Ovary (tissue), 9 donors: Measurements from ENCODE around the gene PCSK2. TPM values are rescaled to one million over a fixed set of nuclear protein-coding genes. Genes with fewer than 3 reads are reported as not detected.

Experiments
- DNase-seq, 5 donors: peaks; one replicate each; pipeline ENCODE4 v3.0.0-alpha.2; 2019 to 2020
- H3K27ac ChIP-seq, 2 donors: fragments of 200-600 bp; one replicate each; pipeline versions ENCODE4 v1.5.1 to v1.8.0; 2019 to 2022
- H3K27me3 ChIP-seq: fragments of 200-600 bp; one replicate; pipeline ENCODE4 v1.8.0; 2022
- H3K36me3 ChIP-seq: fragments of 200-600 bp; sonication (generic); one replicate; pipeline ENCODE4 v1.5.1; 2019
- H3K4me1 ChIP-seq: one replicate; pipeline ENCODE4 v1.8.1; 2013; ENCODE audit warnings: mild to moderate bottlenecking, moderate library complexity; ENCODE audit not compliant: insufficient read depth
- H3K4me3 ChIP-seq: fragments of 200-600 bp; sonication (generic); one replicate; pipeline ENCODE4 v1.5.1; 2017
- H3K9me3 ChIP-seq, 2 donors: fragments of 200-600 bp in 1 of 2; sonication (generic) in 1 of 2; one replicate each; pipeline versions ENCODE4 v1.5.1 to v1.8.1; 2013 to 2019; ENCODE audit warnings: mild to moderate bottlenecking in 1 of 2, moderate library complexity in 1 of 2
- EP300 ChIP-seq: sonication (generic); formaldehyde crosslinking; IDR thresholded peaks from one replicate; pipeline ENCODE4 v1.6.1; 2017; ENCODE audit warnings: antibody characterized with exemption
- POLR2A ChIP-seq: fragments of 450-650 bp; IDR thresholded peaks from one replicate; pipeline ENCODE4 v1.6.1; 2017; ENCODE audit warnings: antibody characterized with exemption, mild to moderate bottlenecking, moderate library complexity
- WGBS, 3 donors: extraction: QIAGEN DNeasy Blood & Tissue Kit in 1 of 3; methylation state at CpG; one replicate each; pipeline versions ENCODE4 v1.1.5 to v1.1.7; 2013 to 2017; 5-methylcytosine and 5-hydroxymethylcytosine counted together
- intact Hi-C, 4 donors: fragments of 100-400 bp; cut with DNase I; formaldehyde crosslinking; loops; one replicate each; pipeline versions ENCODE4 v1.11.0 to v1.15.1; 2022 to 2023
- polyA plus RNA-seq, 2 donors: library from polyadenylated mRNA; stranded (reverse); fragments of 200-250 nt in 1 of 2; fragments of 350-450 nt in 1 of 2; fragmentation: Illumina TruSeq in 1 of 2; extraction: RNeasy Lipid Tissue Mini Kit (QIAGEN cat#74804) in 1 of 2; gene quantifications; one replicate each; pipeline ENCODE4 v1.2.3, GENCODE V29; 2013 to 2014
- total RNA-seq, 7 donors: library from RNA; depleted of rRNA in 2 of 7; stranded (reverse); fragments of >200 nt in 2 of 7; fragmentation: NEBNext Ultra II Directional in 3 of 7; extraction: Animal tissue kit (Norgen Biotek cat#: 25700) in 3 of 7; gene quantifications; one replicate each; pipeline versions ENCODE4 v1.1.0 to v1.2.4, GENCODE V29; 2016 to 2023
- TF ChIP-seq, protein P1 (sequence below), 3 donors: fragments of 450-650 bp in 2 of 3; fragments of 200-600 bp in 1 of 3; IDR thresholded peaks; one replicate each; pipeline versions ENCODE4 v1.5.1 to v1.8.0; 2016 to 2022; ENCODE audit warnings: antibody characterized with exemption in 3 of 3, mild to moderate bottlenecking in 1 of 3
- donor health status: DM: no; HTN: no; CAD: no; lungs with moderate emphysema.
- donor health status: DM: no; HTN: no; CAD: no.
- donor health status: Bipolar disorder and iron deficiency.
- donor health status: DM: yes; HTN: yes; CAD: no.
- donor health status: DM: no; HTN: no; CAD: no.
- donor health status: DM: yes; HTN: yes; CAD: no.

The PCSK2 gene
- total and polyA plus RNA-seq, 9 donors = 3.0 to 27.8 (median 6.7) TPM

DNA sequence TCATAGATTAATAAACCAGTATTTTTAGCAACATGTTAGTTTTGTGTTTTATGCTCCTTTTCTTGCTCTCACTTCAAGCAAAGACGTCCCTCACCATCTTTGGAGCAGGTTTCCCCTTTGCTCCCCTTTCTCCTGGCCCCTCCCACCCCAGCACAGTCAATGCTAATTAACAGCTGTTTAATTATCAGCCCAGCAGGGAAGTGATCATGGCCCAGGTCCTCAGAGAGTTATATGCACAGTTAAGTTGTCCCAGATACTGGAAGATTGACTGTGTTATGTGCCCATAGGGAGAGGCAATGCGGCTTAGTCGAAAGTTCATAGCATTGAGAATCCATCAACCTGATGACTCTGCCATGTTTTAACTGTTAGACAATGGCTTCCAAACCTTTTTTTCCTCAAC is 123.5 kb downstream of the PCSK2 start:
- no peaks in the 10 kb centered on the region for H3K4me1 ChIP-seq
- H3K9me3 ChIP-seq = no peaks in the 10 kb centered on the region
- WGBS, 3 donors = 67 to 87% (median 84%) methylated on average over 3 of the region's 3 CpGs
- TF ChIP-seq POLR2A (no peak), EP300 (no peak)
- TF ChIP-seq, protein P1, sequence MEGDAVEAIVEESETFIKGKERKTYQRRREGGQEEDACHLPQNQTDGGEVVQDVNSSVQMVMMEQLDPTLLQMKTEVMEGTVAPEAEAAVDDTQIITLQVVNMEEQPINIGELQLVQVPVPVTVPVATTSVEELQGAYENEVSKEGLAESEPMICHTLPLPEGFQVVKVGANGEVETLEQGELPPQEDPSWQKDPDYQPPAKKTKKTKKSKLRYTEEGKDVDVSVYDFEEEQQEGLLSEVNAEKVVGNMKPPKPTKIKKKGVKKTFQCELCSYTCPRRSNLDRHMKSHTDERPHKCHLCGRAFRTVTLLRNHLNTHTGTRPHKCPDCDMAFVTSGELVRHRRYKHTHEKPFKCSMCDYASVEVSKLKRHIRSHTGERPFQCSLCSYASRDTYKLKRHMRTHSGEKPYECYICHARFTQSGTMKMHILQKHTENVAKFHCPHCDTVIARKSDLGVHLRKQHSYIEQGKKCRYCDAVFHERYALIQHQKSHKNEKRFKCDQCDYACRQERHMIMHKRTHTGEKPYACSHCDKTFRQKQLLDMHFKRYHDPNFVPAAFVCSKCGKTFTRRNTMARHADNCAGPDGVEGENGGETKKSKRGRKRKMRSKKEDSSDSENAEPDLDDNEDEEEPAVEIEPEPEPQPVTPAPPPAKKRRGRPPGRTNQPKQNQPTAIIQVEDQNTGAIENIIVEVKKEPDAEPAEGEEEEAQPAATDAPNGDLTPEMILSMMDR (IDR thresholded peaks at IDR 0.05) = no peak
- no peak overlapping the region for H3K4me3 ChIP-seq
- H3K36me3 ChIP-seq = no peaks in the 10 kb centered on the region
- no peaks in the 10 kb centered on the region for H3K27me3 ChIP-seq
- intact Hi-C loops = no loop called here
- no peak overlapping the region for H3K27ac ChIP-seq
- no peak for DNase-seq

DNA sequence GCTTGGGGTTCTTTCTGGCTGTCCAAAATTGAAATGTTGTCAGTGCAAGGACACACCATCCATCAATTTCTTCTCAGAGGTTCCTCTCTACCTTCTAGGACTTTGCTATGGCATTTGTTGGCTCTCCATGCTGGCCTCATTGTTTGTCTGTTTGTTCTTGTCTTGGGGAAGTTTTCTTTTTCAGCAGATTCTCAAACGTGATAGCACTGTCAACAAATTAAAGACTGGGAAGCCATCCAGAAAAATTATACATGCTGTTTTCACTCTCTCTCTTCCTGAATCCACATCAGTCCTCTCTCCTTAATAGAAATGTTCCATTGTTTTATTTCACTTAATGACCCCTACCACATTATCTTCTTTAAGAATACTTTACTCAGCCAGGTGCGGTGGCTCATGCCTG is 130.4 kb downstream of the PCSK2 start:
- no peak for TF ChIP-seq EP300
- TF ChIP-seq POLR2A = no peak
- TF ChIP-seq, protein P1 (IDR thresholded peaks at IDR 0.05) = no peak
- intact Hi-C loops = no loop called here

DNA sequence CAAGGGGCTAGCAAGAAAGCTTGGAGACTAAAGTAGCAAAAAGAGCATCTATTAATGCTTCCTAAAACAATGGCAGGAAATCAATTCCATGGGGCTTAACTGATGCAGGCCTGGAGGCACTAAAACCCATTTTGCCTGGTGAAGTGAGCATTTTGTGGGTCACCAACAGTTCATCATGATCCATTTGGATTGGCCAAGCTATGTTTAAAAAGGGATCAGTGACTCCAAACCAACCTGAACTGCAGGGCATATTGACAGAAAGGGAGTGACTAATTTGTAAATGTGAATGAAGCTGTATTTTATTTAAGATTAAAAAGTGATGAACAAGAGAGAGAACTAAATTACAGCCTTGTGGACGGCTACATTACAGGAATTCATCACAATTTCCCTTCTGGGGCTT is 132.0 kb downstream of the PCSK2 start:
- no peaks in the 10 kb centered on the region for H3K27me3 ChIP-seq
- no peak overlapping the region for H3K27ac ChIP-seq
- TF ChIP-seq EP300 (no peak), POLR2A (no peak)
- TF ChIP-seq, protein P1 (IDR thresholded peaks at IDR 0.05) = no peak
- H3K4me1 ChIP-seq = no peaks in the 10 kb centered on the region
- intact Hi-C loops = no loop called here
- no peak overlapping the region for H3K4me3 ChIP-seq
- 73 to 83% (median 79%) methylated on average over 1 of the region's 1 CpG for WGBS, 3 donors
- DNase-seq = no peak
- no peaks in the 10 kb centered on the region for H3K9me3 ChIP-seq
- no peaks in the 10 kb centered on the region for H3K36me3 ChIP-seq

More for the DNA sequence above, 130.4 kb downstream of the PCSK2 start:
- H3K9me3 ChIP-seq = no peaks in the 10 kb centered on the region
- H3K4me3 ChIP-seq = no peak overlapping the region
- DNase-seq = no peak
- 30 to 39% (median 36%) methylated on average over 2 of the region's 2 CpGs for WGBS, 3 donors
- H3K36me3 ChIP-seq = no peaks in the 10 kb centered on the region
- no peak overlapping the region for H3K27ac ChIP-seq
- H3K4me1 ChIP-seq = no peaks in the 10 kb centered on the region
- H3K27me3 ChIP-seq = no peaks in the 10 kb centered on the region

DNA sequence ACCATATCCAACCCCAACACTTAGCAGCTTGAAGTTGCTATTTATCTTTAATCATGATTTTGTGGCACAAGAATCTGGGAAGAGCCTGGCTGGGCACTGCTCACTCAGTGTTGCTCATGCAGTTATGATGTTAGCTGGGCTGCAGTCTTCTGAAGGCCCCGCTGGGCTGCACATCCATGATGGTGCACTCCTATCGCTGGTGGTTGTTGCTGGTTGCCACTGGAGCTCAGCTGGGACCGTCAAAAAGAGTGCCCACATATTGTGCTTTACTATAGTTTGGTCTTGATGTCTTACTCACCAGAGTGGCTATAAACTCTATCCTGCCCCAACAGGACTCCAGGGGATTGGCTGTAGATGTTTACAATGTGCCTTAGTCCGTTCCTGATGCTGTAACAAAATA is 137.8 kb downstream of the PCSK2 start:
- WGBS, 3 donors = 88 to 95% (median 89%) methylated on average over 4 of the region's 4 CpGs

More for the DNA sequence above, 137.8 kb downstream of the PCSK2 start:
- no peak overlapping the region for H3K27ac ChIP-seq
- TF ChIP-seq, protein P1 (IDR thresholded peaks at IDR 0.05) = no peak
- TF ChIP-seq EP300 = no peak
- no peak for TF ChIP-seq POLR2A
- H3K9me3 ChIP-seq = no peaks in the 10 kb centered on the region
- no peaks in the 10 kb centered on the region for H3K36me3 ChIP-seq
- intact Hi-C loops = no loop called here
- no peak overlapping the region for H3K4me3 ChIP-seq
- no peak for DNase-seq
- H3K27me3 ChIP-seq = no peaks in the 10 kb centered on the region
- H3K4me1 ChIP-seq = no peaks in the 10 kb centered on the region
